ENCODE measurements around the gene MACF1. TPM values are rescaled to one million over a fixed set of nuclear protein-coding genes. Genes with fewer than 3 reads are reported as not detected.

Gene MACF1
- total RNA-seq, 1 experiment from 2014 or later, result 103 TPM

- TF ChIP-seq EZH2 (IDR thresholded peaks at IDR 0.05; ENCODE audit: low read length, unreplicated experiment), result no peak
- no peak for TF ChIP-seq EZH2phosphoT487 (IDR thresholded peaks at IDR 0.05; ENCODE audit: borderline replicate concordance, low read length)
- no peak for TF ChIP-seq CTCF (conservative IDR thresholded peaks at IDR 0.05; ENCODE audit: low read depth, low read length)
- DNase-seq, result no peak
- 0 out of 2 replicates have a peak overlapping the region, but pooled peaks have one; percentile 55 for H3K27ac ChIP-seq (ENCODE audit: low read length)
- H2AFZ ChIP-seq (ENCODE audit: low read length), result no peak overlapping the region
- ChIA-PET CTCF (no interaction called here), POLR2A (ENCODE audit: unreplicated experiment) (no interaction called here)
- no peak overlapping the region for H3K4me3 ChIP-seq (ENCODE audit: low read length)
- H3K79me2 ChIP-seq (ENCODE audit: low read length), result peaks cover 50% of the 10 kb centered on the region
- no peak overlapping the region for H3K4me2 ChIP-seq (ENCODE audit: low read length)
- H3K4me1 ChIP-seq (ENCODE audit: insufficient read depth, low read length), result peaks cover 67% of the 10 kb centered on the region
- no peaks in the 10 kb centered on the region for H3K27me3 ChIP-seq (ENCODE audit: low read length)
- H4K20me1 ChIP-seq (ENCODE audit: low read length), result no peaks in the 10 kb centered on the region
- no peaks in the 10 kb centered on the region for H3K9me3 ChIP-seq (ENCODE audit: low read length)
- BruUV-seq (replicated peaks), result no TSS peak
- no peaks in the 10 kb centered on the region for H3K36me3 ChIP-seq (ENCODE audit: low read depth, low read length)
- intact Hi-C loops (cut with micrococcal nuclease), result loop anchor here (10.0 kb wide), 1 partner anchor 199 kb away; no protein-coding TSS in a partner anchor
- no peak for ATAC-seq
- H3F3A ChIP-seq (ENCODE audit: low read length, unreplicated experiment), result no peaks in the 10 kb centered on the region
- no peak overlapping the region for H3K9ac ChIP-seq (ENCODE audit: low read length)
- H3K9me2 ChIP-seq (replicated peaks; ENCODE audit: low read length), result no peaks in the 10 kb centered on the region
Measured at GRCh38 chr1:39393645-39394044, 189.2 kb downstream of the MACF1 start.

GRCh38 chr1:39394059-39394458, 189.6 kb downstream of the MACF1 start:
- ChIA-PET CTCF (interaction anchor here (0.6 to 1.5 kb wide), 2 partner anchors 11 to 17 kb away, joined by 3 to 19 read pairs; no protein-coding TSS in a partner anchor), POLR2A (ENCODE audit: unreplicated experiment) (no interaction called here)
- H3K4me2 ChIP-seq (ENCODE audit: low read length), result peak overlapping the region; percentile 59
- peaks cover 2% of the 10 kb centered on the region for H3F3A ChIP-seq (ENCODE audit: low read length, unreplicated experiment)
- no peak overlapping the region for H2AFZ ChIP-seq (ENCODE audit: low read length)
- DNase-seq (no peak), ATAC-seq (no peak)
- TF ChIP-seq CTCF (conservative IDR thresholded peaks at IDR 0.05; ENCODE audit: low read depth, low read length), result no peak
- TF ChIP-seq EZH2phosphoT487 (IDR thresholded peaks at IDR 0.05; ENCODE audit: borderline replicate concordance, low read length), result no peak
- no peak for TF ChIP-seq EZH2 (IDR thresholded peaks at IDR 0.05; ENCODE audit: low read length, unreplicated experiment)
- peak overlapping the region; percentile 55 for H3K27ac ChIP-seq (ENCODE audit: low read length)
- H3K9me3 ChIP-seq (ENCODE audit: low read length), result no peaks in the 10 kb centered on the region
- no peaks in the 10 kb centered on the region for H4K20me1 ChIP-seq (ENCODE audit: low read length)
- no TSS peak for BruUV-seq (replicated peaks)
- H3K36me3 ChIP-seq (ENCODE audit: low read depth, low read length), result no peaks in the 10 kb centered on the region
- no peak overlapping the region for H3K4me3 ChIP-seq (ENCODE audit: low read length)
- no peaks in the 10 kb centered on the region for H3K9me2 ChIP-seq (replicated peaks; ENCODE audit: low read length)
- H3K79me2 ChIP-seq (ENCODE audit: low read length), result peaks cover 50% of the 10 kb centered on the region
- H3K9ac ChIP-seq (ENCODE audit: low read length), result no peak overlapping the region
- no peaks in the 10 kb centered on the region for H3K27me3 ChIP-seq (ENCODE audit: low read length)
- intact Hi-C loops (cut with micrococcal nuclease), result loop anchor here (10.0 kb wide), 1 partner anchor 199 kb away; no protein-coding TSS in a partner anchor
- H3K4me1 ChIP-seq (ENCODE audit: insufficient read depth, low read length), result peaks cover 70% of the 10 kb centered on the region

- Histone ChIP-seq H3K27ac (ENCODE audit: low read length) (peak overlapping the region; percentile 55), H3K79me2 (ENCODE audit: low read length) (peaks cover 52% of the 10 kb centered on the region), H3K27me3 (ENCODE audit: low read length) (no peaks in the 10 kb centered on the region), H3K4me1 (ENCODE audit: insufficient read depth, low read length) (peaks cover 73% of the 10 kb centered on the region), H4K20me1 (ENCODE audit: low read length) (no peaks in the 10 kb centered on the region), H2AFZ (ENCODE audit: low read length) (no peak overlapping the region), H3K9me2 (replicated peaks; ENCODE audit: low read length) (no peaks in the 10 kb centered on the region), H3K4me2 (ENCODE audit: low read length) (peak overlapping the region; percentile 59), H3F3A (ENCODE audit: low read length, unreplicated experiment) (peaks cover 3% of the 10 kb centered on the region), H3K4me3 (ENCODE audit: low read length) (no peak overlapping the region), H3K9ac (ENCODE audit: low read length) (no peak overlapping the region), H3K36me3 (ENCODE audit: low read depth, low read length) (no peaks in the 10 kb centered on the region), H3K9me3 (ENCODE audit: low read length) (no peaks in the 10 kb centered on the region)
- peak; percentile 26 for ATAC-seq
- intact Hi-C loops (cut with micrococcal nuclease), result loop anchor here (10.0 kb wide), 1 partner anchor 200 kb away; no protein-coding TSS in a partner anchor
- no TSS peak for BruUV-seq (replicated peaks)
- ChIA-PET CTCF (interaction anchor here (0.6 to 1.5 kb wide), 2 partner anchors 11 to 16 kb away, joined by 3 to 19 read pairs; no protein-coding TSS in a partner anchor), POLR2A (ENCODE audit: unreplicated experiment) (interaction anchor here (0.6 kb wide), 1 partner anchor 29 kb away, joined by 3 read pairs; no protein-coding TSS in a partner anchor)
- DNase-seq, result peak; percentile 80
- TF ChIP-seq CTCF (conservative IDR thresholded peaks at IDR 0.05; ENCODE audit: low read depth, low read length) (no peak), EZH2 (IDR thresholded peaks at IDR 0.05; ENCODE audit: low read length, unreplicated experiment) (no peak), EZH2phosphoT487 (IDR thresholded peaks at IDR 0.05; ENCODE audit: borderline replicate concordance, low read length) (no peak)
Measured at GRCh38 chr1:39394598-39394997, 190.1 kb downstream of the MACF1 start.

All from PC-3 (cell line).